Measurements from ENCODE around the gene LIPJ.

Gene LIPJ

DNA sequence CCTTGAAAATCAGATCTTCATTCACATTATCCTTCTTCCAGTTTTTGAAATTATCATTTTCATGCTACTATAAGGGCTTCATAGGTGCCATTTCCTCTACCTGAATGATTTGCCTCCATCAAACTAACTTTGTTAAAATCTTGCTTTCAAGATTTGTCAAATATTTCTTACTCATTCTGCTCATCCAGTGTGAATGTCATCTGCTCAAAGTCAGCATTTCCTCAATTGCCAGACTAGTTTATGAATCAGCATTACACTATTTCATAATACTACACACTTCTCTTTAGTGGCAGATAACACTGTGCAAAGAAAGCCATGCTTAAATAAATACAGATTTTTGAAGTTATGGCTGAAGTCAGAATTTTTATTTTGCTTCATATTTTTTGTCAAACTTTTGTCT, 56.4 kb downstream of the LIPJ start:
- H3K4me2 ChIP-seq (ENCODE audit: low read length) = no peak overlapping the region
- H3K4me3 ChIP-seq (ENCODE audit: low read length) = no peak overlapping the region
- TF ChIP-seq EZH2phosphoT487 (IDR thresholded peaks at IDR 0.05; ENCODE audit: borderline replicate concordance, low read length) (no peak), CTCF (IDR thresholded peaks at IDR 0.05; ENCODE audit: low read depth, low read length, poor library complexity, severe bottlenecking) (no peak)
- H3K36me3 ChIP-seq (ENCODE audit: control insufficient read depth, low read length) = no peaks in the 10 kb centered on the region
- no peaks in the 10 kb centered on the region for H4K20me1 ChIP-seq (ENCODE audit: control insufficient read depth, insufficient read depth, low read depth, low read length)
- no peak overlapping the region for H3K27ac ChIP-seq (ENCODE audit: low read depth, low read length)
- no peaks in the 10 kb centered on the region for H3K79me2 ChIP-seq (ENCODE audit: control insufficient read depth, low read length)
- no peaks in the 10 kb centered on the region for H3K9me2 ChIP-seq (replicated peaks; ENCODE audit: control insufficient read depth, low read length)
- peaks cover 2% of the 10 kb centered on the region; the same call in 1 of the 2 replicates for H3K27me3 ChIP-seq (ENCODE audit: control insufficient read depth, low read length)
- no peaks in the 10 kb centered on the region for H3K9me3 ChIP-seq (ENCODE audit: control insufficient read depth, insufficient read depth, low read length)
- H3K4me1 ChIP-seq (ENCODE audit: control insufficient read depth, low read length) = no peaks in the 10 kb centered on the region
- H3F3A ChIP-seq (ENCODE audit: control insufficient read depth, insufficient read depth) = no peaks in the 10 kb centered on the region

DNA sequence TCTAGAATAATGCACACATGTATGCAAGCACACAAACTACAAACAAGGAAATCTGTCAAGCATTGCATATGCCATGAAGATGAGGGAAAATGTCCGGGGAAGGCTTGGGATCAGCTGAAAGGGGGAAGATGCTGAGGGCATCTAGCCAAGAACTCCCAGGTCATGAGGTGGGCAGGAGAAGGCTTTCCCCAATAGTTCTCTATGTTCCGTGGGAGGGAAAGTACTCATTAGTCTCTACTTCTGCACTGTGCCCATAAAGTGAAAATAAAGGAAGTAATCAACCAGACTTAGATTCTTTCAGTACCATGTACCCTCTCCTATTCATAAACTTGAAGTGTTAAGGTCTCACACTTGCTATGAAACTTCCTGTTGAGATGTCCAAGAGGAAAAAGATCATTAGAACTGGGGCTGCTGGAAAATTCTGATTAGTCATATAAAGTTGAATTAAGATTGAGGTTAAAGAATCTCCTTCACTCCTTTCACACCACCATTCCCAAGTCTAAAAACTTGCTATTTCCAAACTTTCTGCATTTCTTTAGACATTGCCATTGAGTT, 60.6 kb downstream of the LIPJ start:
- Histone ChIP-seq H3K9me3 (ENCODE audit: control insufficient read depth, insufficient read depth, low read length) (no peaks in the 10 kb centered on the region), H4K20me1 (ENCODE audit: control insufficient read depth, insufficient read depth, low read depth, low read length) (no peaks in the 10 kb centered on the region), H3K4me1 (ENCODE audit: control insufficient read depth, low read length) (no peaks in the 10 kb centered on the region), H3F3A (ENCODE audit: control insufficient read depth, insufficient read depth) (no peaks in the 10 kb centered on the region), H3K79me2 (ENCODE audit: control insufficient read depth, low read length) (no peaks in the 10 kb centered on the region), H3K27ac (ENCODE audit: low read depth, low read length) (no peak overlapping the region), H3K27me3 (ENCODE audit: control insufficient read depth, low read length) (0 out of 2 replicates have a peak, but pooled peaks cover 5% of the 10 kb centered on the region), H3K9me2 (replicated peaks; ENCODE audit: control insufficient read depth, low read length) (no peaks in the 10 kb centered on the region), H3K4me3 (ENCODE audit: low read length) (no peak overlapping the region), H3K36me3 (ENCODE audit: control insufficient read depth, low read length) (no peaks in the 10 kb centered on the region), H3K4me2 (ENCODE audit: low read length) (no peak overlapping the region)
- TF ChIP-seq EZH2phosphoT487 (IDR thresholded peaks at IDR 0.05; ENCODE audit: borderline replicate concordance, low read length) (no peak), CTCF (IDR thresholded peaks at IDR 0.05; ENCODE audit: low read depth, low read length, poor library complexity, severe bottlenecking) (no peak)

GRCh38 chr10:88651101-88651551, 64.6 kb downstream of the LIPJ start:
- Histone ChIP-seq H3F3A (ENCODE audit: control insufficient read depth, insufficient read depth) (no peaks in the 10 kb centered on the region), H3K4me2 (ENCODE audit: low read length) (no peak overlapping the region), H3K27me3 (ENCODE audit: control insufficient read depth, low read length) (0 out of 2 replicates have a peak, but pooled peaks cover 5% of the 10 kb centered on the region), H3K9me3 (ENCODE audit: control insufficient read depth, insufficient read depth, low read length) (no peaks in the 10 kb centered on the region), H4K20me1 (ENCODE audit: control insufficient read depth, insufficient read depth, low read depth, low read length) (no peaks in the 10 kb centered on the region), H3K4me3 (ENCODE audit: low read length) (no peak overlapping the region), H3K4me1 (ENCODE audit: control insufficient read depth, low read length) (no peaks in the 10 kb centered on the region), H3K79me2 (ENCODE audit: control insufficient read depth, low read length) (no peaks in the 10 kb centered on the region), H3K9me2 (replicated peaks; ENCODE audit: control insufficient read depth, low read length) (no peaks in the 10 kb centered on the region), H3K27ac (ENCODE audit: low read depth, low read length) (no peak overlapping the region), H3K36me3 (ENCODE audit: control insufficient read depth, low read length) (no peaks in the 10 kb centered on the region)
- TF ChIP-seq EZH2phosphoT487 (IDR thresholded peaks at IDR 0.05; ENCODE audit: borderline replicate concordance, low read length) = no peak

GRCh38 chr10:88652616-88653015, 66.1 kb downstream of the LIPJ start:
- Histone ChIP-seq H3K27me3 (ENCODE audit: control insufficient read depth, low read length) (0 out of 2 replicates have a peak, but pooled peaks cover 5% of the 10 kb centered on the region), H3K79me2 (ENCODE audit: control insufficient read depth, low read length) (no peaks in the 10 kb centered on the region), H3K4me3 (ENCODE audit: low read length) (no peak overlapping the region), H3K4me1 (ENCODE audit: control insufficient read depth, low read length) (no peaks in the 10 kb centered on the region), H4K20me1 (ENCODE audit: control insufficient read depth, insufficient read depth, low read depth, low read length) (no peaks in the 10 kb centered on the region), H3K27ac (ENCODE audit: low read depth, low read length) (no peak overlapping the region), H3K9me3 (ENCODE audit: control insufficient read depth, insufficient read depth, low read length) (no peaks in the 10 kb centered on the region), H3K9me2 (replicated peaks; ENCODE audit: control insufficient read depth, low read length) (no peaks in the 10 kb centered on the region), H3F3A (ENCODE audit: control insufficient read depth, insufficient read depth) (no peaks in the 10 kb centered on the region), H3K4me2 (ENCODE audit: low read length) (no peak overlapping the region), H3K36me3 (ENCODE audit: control insufficient read depth, low read length) (no peaks in the 10 kb centered on the region)
- TF ChIP-seq CTCF (IDR thresholded peaks at IDR 0.05; ENCODE audit: low read depth, low read length, poor library complexity, severe bottlenecking) (no peak), EZH2phosphoT487 (IDR thresholded peaks at IDR 0.05; ENCODE audit: borderline replicate concordance, low read length) (no peak)
